Measurements from ENCODE around the gene WTAP. TPM values are rescaled to one million over a fixed set of nuclear protein-coding genes. Genes with fewer than 3 reads are reported as not detected.
"Not testable (repeated sequence)": the region's sequence is repeated elsewhere in the genome, so short reads cannot be mapped to it uniquely, and the experiment has no call there.

WTAP gene
- total and polyA plus RNA-seq, 10 donors, result 71.6 to 149 (median 109) TPM

GRCh38 chr6:159716247-159717096 lies 10.8 kb upstream of the WTAP start:
- DNase-seq, result no peak
- intact Hi-C loops (cut with DNase I; ENCODE audit: low total_unique reads), result no loop called here
- Histone ChIP-seq H3K36me3 (no peaks in the 10 kb centered on the region), H3K4me1 (peaks cover 5 to 46% (median 21%) of the 10 kb centered on the region in 6 donors), H3K9me3 (no peaks in the 10 kb centered on the region), H3K27me3 (replicated peaks in 1 of 7) (no peaks in the 10 kb centered on the region), H3K4me3 (peak overlapping the region in 2 of 8 donors; percentile 9 to 27), H3K27ac (peak overlapping the region in 7 of 8 donors; percentile 71 to 88 (median 78))
- 39 to 65% (median 59%) methylated on average over 5 of the region's 5 CpGs for WGBS, 5 donors
- TF ChIP-seq POLR2AphosphoS5 (IDR thresholded peaks at IDR 0.05), result peak in 1 of 3 donors; percentile 51
- no peak for TF ChIP-seq POLR2A (IDR thresholded peaks at IDR 0.05)

DNA sequence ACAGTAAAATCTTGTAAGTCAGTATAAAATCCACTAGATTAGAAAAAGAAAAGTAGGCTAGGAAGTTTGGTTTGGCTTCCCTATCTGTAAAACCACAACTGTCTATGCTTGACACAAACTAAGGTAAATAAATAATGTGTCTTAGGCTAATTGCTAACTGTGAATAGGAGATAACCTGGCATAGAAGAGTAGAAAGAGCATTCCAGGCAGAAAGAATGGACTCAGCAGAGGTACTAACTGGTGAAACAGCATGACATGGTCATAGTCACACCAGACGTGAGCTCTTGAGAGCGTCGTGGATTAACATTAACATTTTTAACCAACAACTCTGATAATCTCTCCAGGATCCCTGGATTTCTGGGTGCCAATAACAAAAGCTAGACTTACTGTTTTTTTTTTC lies 8.7 kb upstream of the WTAP start:
- intact Hi-C loops (cut with DNase I; ENCODE audit: low total_unique reads), result no loop called here
- Histone ChIP-seq H3K9me3 (peaks cover 0 to 7% (median 0%) of the 10 kb centered on the region in 8 donors), H3K4me1 (peaks cover 5 to 60% (median 21%) of the 10 kb centered on the region in 6 donors), H3K4me3 (no peak overlapping the region), H3K27ac (no peak overlapping the region), H3K36me3 (no peaks in the 10 kb centered on the region), H3K27me3 (replicated peaks in 1 of 7) (no peaks in the 10 kb centered on the region)
- 64 to 88% (median 74%) methylated on average over 3 of the region's 3 CpGs for WGBS, 5 donors
- TF ChIP-seq CTCF (IDR thresholded peaks at IDR 0.05 in 8 of 11, conservative IDR thresholded peaks at IDR 0.05 in 3 of 11) (no peak), POLR2A (IDR thresholded peaks at IDR 0.05) (no peak), POLR2AphosphoS5 (IDR thresholded peaks at IDR 0.05) (no peak)
- DNase-seq, result no peak

GRCh38 chr6:159719287-159719686 lies 8.0 kb upstream of the WTAP start:
- H3K27me3 ChIP-seq (replicated peaks in 1 of 7), result no peaks in the 10 kb centered on the region
- no peaks in the 10 kb centered on the region for H3K36me3 ChIP-seq
- WGBS, 5 donors, result 93 to 96% (median 95%) methylated on average over 7 of the region's 7 CpGs
- DNase-seq, result no peak
- no peak overlapping the region for H3K4me3 ChIP-seq
- peaks cover 0 to 7% (median 0%) of the 10 kb centered on the region in 8 donors for H3K9me3 ChIP-seq
- no peak for TF ChIP-seq CTCF (IDR thresholded peaks at IDR 0.05 in 8 of 11, conservative IDR thresholded peaks at IDR 0.05 in 3 of 11)
- TF ChIP-seq POLR2A (IDR thresholded peaks at IDR 0.05), result no peak
- no peak for TF ChIP-seq POLR2AphosphoS5 (IDR thresholded peaks at IDR 0.05)
- intact Hi-C loops (cut with DNase I; ENCODE audit: low total_unique reads), result no loop called here
- H3K27ac ChIP-seq, result no peak overlapping the region
- H3K4me1 ChIP-seq, result peaks cover 5 to 63% (median 21%) of the 10 kb centered on the region in 6 donors

DNA sequence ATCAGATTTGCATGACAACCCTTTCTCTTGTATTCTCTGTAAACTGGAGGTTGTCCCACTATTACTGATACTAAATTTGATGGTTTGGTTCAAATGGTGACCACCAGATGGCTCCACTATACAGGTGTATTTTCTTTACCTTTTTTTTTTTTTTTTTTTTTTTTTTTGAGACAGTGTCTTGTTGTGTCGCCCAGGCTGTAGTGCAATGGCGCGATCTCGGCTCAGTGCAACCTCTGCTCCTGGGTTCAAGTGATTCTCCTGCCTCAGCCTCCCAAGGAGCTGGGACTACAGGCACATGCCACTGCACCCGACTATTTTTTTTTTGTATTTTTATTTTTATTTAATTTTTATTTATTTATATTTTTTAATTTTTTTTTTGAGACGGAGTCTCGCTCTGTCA lies 6.6 kb upstream of the WTAP start:
- no peak overlapping the region for H3K27ac ChIP-seq
- peaks cover 0 to 7% (median 0%) of the 10 kb centered on the region in 8 donors for H3K9me3 ChIP-seq
- no peak for DNase-seq
- WGBS, 5 donors, result 73 to 83% (median 74%) methylated on average over 7 of the region's 7 CpGs
- H3K36me3 ChIP-seq, result no peaks in the 10 kb centered on the region
- no peak overlapping the region for H3K4me3 ChIP-seq
- H3K27me3 ChIP-seq (replicated peaks in 1 of 7), result no peaks in the 10 kb centered on the region
- peaks cover 8 to 63% (median 26%) of the 10 kb centered on the region in 6 donors for H3K4me1 ChIP-seq
- TF ChIP-seq POLR2AphosphoS5 (IDR thresholded peaks at IDR 0.05), result no peak
- TF ChIP-seq CTCF (IDR thresholded peaks at IDR 0.05 in 8 of 11, conservative IDR thresholded peaks at IDR 0.05 in 3 of 11), result peak in 10 of 11 experiments; percentile 10 to 49 (median 41)
- no peak for TF ChIP-seq POLR2A (IDR thresholded peaks at IDR 0.05)
- intact Hi-C loops (cut with DNase I; ENCODE audit: low total_unique reads), result no loop called here

- intact Hi-C loops (cut with DNase I; ENCODE audit: low total_unique reads); H3K4me3 ChIP-seq; H3K27me3 ChIP-seq (replicated peaks in 1 of 7); H3K9me3 ChIP-seq; H3K27ac ChIP-seq; DNase-seq; H3K36me3 ChIP-seq: not testable (repeated sequence)
- peaks cover 8 to 58% (median 22%) of the 10 kb centered on the region in 6 donors for H3K4me1 ChIP-seq
- 94 to 100% (median 98%) methylated on average over 3 of the region's 3 CpGs for WGBS, 5 donors
Observed at GRCh38 chr6:159721981-159722380, 5.3 kb upstream of the WTAP start.

Data from spleen (tissue), 11 donors.